CD14-positive monocyte (primary cell): ENCODE measurements around the gene IL34. TPM values are rescaled to one million over a fixed set of nuclear protein-coding genes. Genes with fewer than 3 reads are reported as not detected.

ENCODE experiments used
- DNase-seq, 3 donors: peaks; one replicate each; pipeline ENCODE4 v3.0.0-alpha.2; 2011 to 2022
- H2AFZ ChIP-seq: 2 replicates; pipeline ENCODE4 v1.6.0; 2012; ENCODE audit warnings: mild to moderate bottlenecking, low read depth, low read length, inconsistent platforms; ENCODE audit not compliant: insufficient read depth, poor library complexity, severe bottlenecking
- H3K27ac ChIP-seq, 2 donors: 1 replicate in 1 of 2; 2 replicates in 1 of 2; pipeline ENCODE4 v1.5.1; 2012 to 2013; ENCODE audit warnings: low read length in 2 of 2, control low read depth in 1 of 2, inconsistent platforms in 1 of 2, low read depth in 1 of 2, mild to moderate bottlenecking in 1 of 2
- H3K27me3 ChIP-seq, 2 donors: one replicate each; pipeline versions ENCODE4 v1.6.0 to v1.6.1; 2011 to 2013; ENCODE audit warnings: low read length in 2 of 2; ENCODE audit not compliant: control insufficient read depth in 2 of 2, insufficient read depth in 2 of 2
- H3K36me3 ChIP-seq, 2 donors: replicated peaks in 1 of 2; 1 replicate in 1 of 2; 2 replicates in 1 of 2; pipeline versions ENCODE4 v1.5.1 to v1.6.1; 2012 to 2013; ENCODE audit warnings: low read length in 2 of 2, control low read depth in 1 of 2, inconsistent platforms in 1 of 2, mild to moderate bottlenecking in 1 of 2; ENCODE audit not compliant: insufficient read depth in 2 of 2, control insufficient read depth in 1 of 2
- H3K4me1 ChIP-seq, 2 donors: 1 replicate in 1 of 2; 2 replicates in 1 of 2; pipeline versions ENCODE4 v1.5.1 to v1.6.1; 2012 to 2013; ENCODE audit warnings: low read length in 2 of 2, control low read depth in 1 of 2, inconsistent platforms in 1 of 2, mild to moderate bottlenecking in 1 of 2, moderate library complexity in 1 of 2; ENCODE audit not compliant: insufficient read depth in 2 of 2, control insufficient read depth in 1 of 2
- H3K4me2 ChIP-seq: replicated peaks from 2 replicates; pipeline ENCODE3; 2012; ENCODE audit warnings: low read length, moderate library complexity, mild to moderate bottlenecking; ENCODE audit not compliant: poor library complexity, severe bottlenecking; ENCODE audit errors: extremely low read depth
- H3K4me3 ChIP-seq, 3 experiments: fragments of 200-600 bp in 1 of 3; sonication (generic) in 1 of 3; replicated peaks in 1 of 3; 1 replicate in 2 of 3; 2 replicates in 1 of 3; pipeline ENCODE4 v1.5.1; 2011 to 2013; ENCODE audit warnings: low read length in 3 of 3, mild to moderate bottlenecking in 3 of 3, control low read depth in 2 of 3, low read depth in 2 of 3, inconsistent platforms in 1 of 3, moderate library complexity in 1 of 3
- H3K79me2 ChIP-seq: 2 replicates; pipeline ENCODE4 v1.6.0; 2012; ENCODE audit warnings: mild to moderate bottlenecking, control low read depth, inconsistent platforms, low read length, moderate library complexity; ENCODE audit not compliant: insufficient read depth
- H3K9ac ChIP-seq: 2 replicates; pipeline ENCODE4 v1.6.0; 2017; ENCODE audit warnings: low read length, mild to moderate bottlenecking; ENCODE audit not compliant: insufficient read depth, poor library complexity, severe bottlenecking
- H3K9me3 ChIP-seq, 2 donors: replicated peaks in 1 of 2; 1 replicate in 1 of 2; 2 replicates in 1 of 2; pipeline versions ENCODE4 v1.5.1 to v1.6.1; 2012 to 2013; ENCODE audit warnings: low read length in 2 of 2, control low read depth in 1 of 2; ENCODE audit not compliant: control insufficient read depth in 1 of 2, insufficient read depth in 1 of 2
- H4K20me1 ChIP-seq: 2 replicates; pipeline ENCODE4 v1.6.0; 2012; ENCODE audit warnings: mild to moderate bottlenecking, low read length, control low read depth, moderate library complexity; ENCODE audit not compliant: insufficient read depth
- H3K27ac Mint-ChIP-seq, 7 donors: one replicate each; pipeline ENCODE4 v1.8.0; 2020; ENCODE audit warnings: mild to moderate bottlenecking in 7 of 7, mixed read lengths in 7 of 7, moderate library complexity in 6 of 7, inconsistent platforms in 2 of 7
- H3K27me3 Mint-ChIP-seq, 3 donors: one replicate each; pipeline ENCODE4 v1.8.0; 2021 to 2022; ENCODE audit warnings: low read depth in 3 of 3, mild to moderate bottlenecking in 3 of 3, mixed read lengths in 3 of 3, moderate library complexity in 3 of 3, inconsistent platforms in 1 of 3
- H3K36me3 Mint-ChIP-seq, 2 donors: one replicate each; pipeline ENCODE4 v1.8.0; 2020; ENCODE audit warnings: mixed read lengths in 2 of 2, inconsistent platforms in 1 of 2, mild to moderate bottlenecking in 1 of 2
- H3K4me1 Mint-ChIP-seq: one replicate; pipeline ENCODE4 v1.8.0; 2020; ENCODE audit warnings: mild to moderate bottlenecking, mixed read lengths
- H3K4me3 Mint-ChIP-seq, 2 donors: one replicate each; pipeline ENCODE4 v1.8.0; 2020; ENCODE audit warnings: mild to moderate bottlenecking in 2 of 2, mixed read lengths in 2 of 2, moderate library complexity in 1 of 2
- H3K9me3 Mint-ChIP-seq, 7 donors: one replicate each; pipeline ENCODE4 v1.8.0; 2020 to 2022; ENCODE audit warnings: mixed read lengths in 7 of 7, mild to moderate bottlenecking in 6 of 7, moderate library complexity in 6 of 7, inconsistent platforms in 2 of 7
- WGBS: methylation state at CpG from one replicate; pipeline ENCODE4 v1.1.5; 2013; ENCODE audit warnings: missing lambda C conversion rate; ENCODE audit not compliant: insufficient coverage; 5-methylcytosine and 5-hydroxymethylcytosine counted together
- intact Hi-C, 2 donors: fragments of 100-400 bp; cut with micrococcal nuclease; formaldehyde crosslinking; loops; one replicate each; pipeline versions ENCODE4 v1.15.0 to v1.15.1; 2023
- polyA plus RNA-seq, 3 donors: library from polyadenylated mRNA; depleted of rRNA in 1 of 3; unstranded in 2 of 3; stranded (reverse) in 1 of 3; fragments of 300-500 nt in 2 of 3; fragments of >200 nt in 1 of 3; fragmentation: Illumina TruSeq in 2 of 3; gene quantifications; 1 replicate in 2 of 3; 2 replicates in 1 of 3; pipeline ENCODE4 v1.2.3, GENCODE V29; 2012 to 2021
- TF ChIP-seq, protein P1 (sequence below): fragments of 200-600 bp; IDR thresholded peaks from one replicate; pipeline ENCODE4 v1.8.0; 2022; ENCODE audit warnings: antibody characterized with exemption, mild to moderate bottlenecking

The IL34 gene
- polyA plus RNA-seq, 3 donors = not detected

DNA sequence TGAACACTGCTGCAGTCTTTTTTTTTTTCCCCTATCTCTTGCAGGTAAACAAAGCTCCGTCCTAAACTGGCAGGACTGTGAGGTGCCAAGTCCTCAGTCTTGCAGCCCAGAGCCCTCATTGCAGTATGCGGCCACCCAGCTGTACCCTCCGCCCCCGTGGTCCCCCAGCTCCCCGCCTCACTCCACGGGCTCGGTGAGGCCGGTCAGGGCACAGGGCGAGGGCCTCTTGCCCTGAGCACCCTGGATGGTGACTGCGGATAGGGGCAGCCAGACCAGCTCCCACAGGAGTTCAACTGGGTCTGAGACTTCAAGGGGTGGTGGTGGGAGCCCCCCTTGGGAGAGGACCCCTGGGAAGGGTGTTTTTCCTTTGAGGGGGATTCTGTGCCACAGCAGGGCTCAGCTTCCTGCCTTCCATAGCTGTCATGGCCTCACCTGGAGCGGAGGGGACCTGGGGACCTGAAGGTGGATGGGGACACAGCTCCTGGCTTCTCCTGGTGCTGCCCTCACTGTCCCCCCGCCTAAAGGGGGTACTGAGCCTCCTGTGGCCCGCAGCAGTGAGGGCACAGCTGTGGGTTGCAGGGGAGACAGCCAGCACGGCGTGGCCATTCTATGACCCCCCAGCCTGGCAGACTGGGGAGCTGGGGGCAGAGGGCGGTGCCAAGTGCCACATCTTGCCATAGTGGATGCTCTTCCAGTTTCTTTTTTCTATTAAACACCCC lies 13.8 kb downstream of the IL34 start:
- intact Hi-C loops = loop anchor here in 1 of 2 donors (10.0 kb wide), 2 partner anchors 155 to 495 kb away; no protein-coding TSS in a partner anchor
- H3K36me3 Mint-ChIP-seq = peaks cover 0 to 3% of the 10 kb centered on the region in 2 donors
- no peaks in the 10 kb centered on the region for H3K9me3 Mint-ChIP-seq
- no peak overlapping the region for H3K27ac ChIP-seq
- H3K4me1 ChIP-seq = no peaks in the 10 kb centered on the region
- H3K4me2 ChIP-seq = no peak overlapping the region
- H3K4me3 ChIP-seq = no peak overlapping the region
- no peak overlapping the region for H2AFZ ChIP-seq
- 85% methylated on average over 15 of the region's 16 CpGs for WGBS
- no peaks in the 10 kb centered on the region for H3K79me2 ChIP-seq
- H3K9me3 ChIP-seq = no peaks in the 10 kb centered on the region
- peaks cover 0 to 3% (median 3%) of the 10 kb centered on the region in 3 donors for H3K27me3 Mint-ChIP-seq
- H3K9ac ChIP-seq = no peak overlapping the region
- no peaks in the 10 kb centered on the region for H3K4me1 Mint-ChIP-seq
- peak overlapping the region in 1 of 7 donors; percentile 10 for H3K27ac Mint-ChIP-seq
- TF ChIP-seq, protein P1, sequence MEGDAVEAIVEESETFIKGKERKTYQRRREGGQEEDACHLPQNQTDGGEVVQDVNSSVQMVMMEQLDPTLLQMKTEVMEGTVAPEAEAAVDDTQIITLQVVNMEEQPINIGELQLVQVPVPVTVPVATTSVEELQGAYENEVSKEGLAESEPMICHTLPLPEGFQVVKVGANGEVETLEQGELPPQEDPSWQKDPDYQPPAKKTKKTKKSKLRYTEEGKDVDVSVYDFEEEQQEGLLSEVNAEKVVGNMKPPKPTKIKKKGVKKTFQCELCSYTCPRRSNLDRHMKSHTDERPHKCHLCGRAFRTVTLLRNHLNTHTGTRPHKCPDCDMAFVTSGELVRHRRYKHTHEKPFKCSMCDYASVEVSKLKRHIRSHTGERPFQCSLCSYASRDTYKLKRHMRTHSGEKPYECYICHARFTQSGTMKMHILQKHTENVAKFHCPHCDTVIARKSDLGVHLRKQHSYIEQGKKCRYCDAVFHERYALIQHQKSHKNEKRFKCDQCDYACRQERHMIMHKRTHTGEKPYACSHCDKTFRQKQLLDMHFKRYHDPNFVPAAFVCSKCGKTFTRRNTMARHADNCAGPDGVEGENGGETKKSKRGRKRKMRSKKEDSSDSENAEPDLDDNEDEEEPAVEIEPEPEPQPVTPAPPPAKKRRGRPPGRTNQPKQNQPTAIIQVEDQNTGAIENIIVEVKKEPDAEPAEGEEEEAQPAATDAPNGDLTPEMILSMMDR = no peak
- no peaks in the 10 kb centered on the region for H4K20me1 ChIP-seq
- no peaks in the 10 kb centered on the region for H3K36me3 ChIP-seq
- no peaks in the 10 kb centered on the region for H3K27me3 ChIP-seq
- DNase-seq = no peak
- H3K4me3 Mint-ChIP-seq = no peak overlapping the region

DNA sequence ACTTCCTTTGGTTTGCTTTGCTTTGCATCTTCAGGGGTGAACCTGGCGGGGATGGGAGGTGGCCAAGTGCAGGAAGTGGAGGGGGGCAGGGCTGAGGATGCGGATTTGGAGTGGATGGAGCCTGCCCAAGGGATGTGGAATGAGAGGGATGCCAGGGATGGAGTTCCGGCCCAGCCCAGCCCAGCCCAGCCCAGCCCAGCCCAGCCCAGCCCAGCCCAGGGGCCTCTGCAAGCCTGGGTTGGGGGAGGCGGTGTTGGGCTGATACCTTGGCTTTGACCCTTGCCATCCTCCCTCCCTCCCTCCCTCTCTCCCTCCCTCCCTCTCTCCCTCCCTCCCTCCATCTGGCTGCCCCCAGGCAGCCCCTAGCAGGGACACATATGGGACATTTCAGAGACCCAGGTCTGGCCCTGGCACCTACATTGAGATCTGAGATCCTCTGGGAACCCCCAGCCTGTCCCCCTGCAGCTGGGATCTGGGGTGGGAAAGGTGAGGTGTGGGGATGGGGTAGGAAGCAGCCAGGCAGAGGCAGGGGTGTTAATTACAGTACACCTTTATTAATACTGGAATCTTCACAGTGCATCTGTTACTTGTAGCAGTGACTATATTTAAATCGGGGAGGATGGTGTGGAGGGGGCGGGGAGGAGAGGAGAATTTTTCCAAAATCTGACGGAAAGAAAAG lies 14.5 kb downstream of the IL34 start:
- intact Hi-C loops = no loop called here

More for the DNA sequence above, 14.5 kb downstream of the IL34 start:
- Histone ChIP-seq H3K4me1 (no peaks in the 10 kb centered on the region), H3K27me3 (no peaks in the 10 kb centered on the region), H3K4me2 (no peak overlapping the region), H3K27ac (no peak overlapping the region), H3K9me3 (no peaks in the 10 kb centered on the region), H3K79me2 (no peaks in the 10 kb centered on the region), H3K9ac (no peak overlapping the region), H3K4me3 (no peak overlapping the region), H2AFZ (no peak overlapping the region), H4K20me1 (no peaks in the 10 kb centered on the region), H3K36me3 (no peaks in the 10 kb centered on the region)
- peaks cover 1 to 3% (median 1%) of the 10 kb centered on the region in 3 donors for H3K27me3 Mint-ChIP-seq
- 80% methylated on average over 1 of the region's 7 CpGs for WGBS
- no peaks in the 10 kb centered on the region for H3K9me3 Mint-ChIP-seq
- H3K4me1 Mint-ChIP-seq = no peaks in the 10 kb centered on the region
- peak overlapping the region in 1 of 7 donors; percentile 10 for H3K27ac Mint-ChIP-seq
- TF ChIP-seq, protein P1 = no peak
- no peak for DNase-seq
- H3K36me3 Mint-ChIP-seq = peaks cover 2 to 7% of the 10 kb centered on the region in 2 donors
- no peak overlapping the region for H3K4me3 Mint-ChIP-seq
